ENCODE data around the gene PPM1D. TPM values are rescaled to one million over a fixed set of nuclear protein-coding genes. Genes with fewer than 3 reads are reported as not detected.

Gene PPM1D
- total RNA-seq, 1 donor: 15.5 TPM

DNA sequence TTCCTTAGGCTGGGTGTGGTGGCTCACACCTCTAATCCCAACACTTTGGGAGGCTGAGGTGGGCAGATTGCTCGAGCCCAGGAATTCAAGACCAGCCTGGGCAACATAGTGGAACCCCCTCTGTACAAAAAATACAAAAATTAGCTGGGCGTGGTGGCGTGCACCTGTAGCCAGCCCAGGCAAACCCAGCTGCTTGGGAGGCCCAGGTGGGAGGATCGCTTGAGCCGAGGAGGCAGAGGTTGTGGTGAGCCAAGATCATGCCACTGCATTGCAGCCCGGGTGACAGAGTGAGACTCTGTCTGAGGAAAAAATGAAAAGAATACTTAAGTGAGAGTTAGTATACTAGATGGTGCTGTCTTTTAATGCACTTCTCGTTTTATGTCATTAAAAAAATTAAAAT is 15.1 kb downstream of the PPM1D start:
- TF ChIP-seq, protein P1, sequence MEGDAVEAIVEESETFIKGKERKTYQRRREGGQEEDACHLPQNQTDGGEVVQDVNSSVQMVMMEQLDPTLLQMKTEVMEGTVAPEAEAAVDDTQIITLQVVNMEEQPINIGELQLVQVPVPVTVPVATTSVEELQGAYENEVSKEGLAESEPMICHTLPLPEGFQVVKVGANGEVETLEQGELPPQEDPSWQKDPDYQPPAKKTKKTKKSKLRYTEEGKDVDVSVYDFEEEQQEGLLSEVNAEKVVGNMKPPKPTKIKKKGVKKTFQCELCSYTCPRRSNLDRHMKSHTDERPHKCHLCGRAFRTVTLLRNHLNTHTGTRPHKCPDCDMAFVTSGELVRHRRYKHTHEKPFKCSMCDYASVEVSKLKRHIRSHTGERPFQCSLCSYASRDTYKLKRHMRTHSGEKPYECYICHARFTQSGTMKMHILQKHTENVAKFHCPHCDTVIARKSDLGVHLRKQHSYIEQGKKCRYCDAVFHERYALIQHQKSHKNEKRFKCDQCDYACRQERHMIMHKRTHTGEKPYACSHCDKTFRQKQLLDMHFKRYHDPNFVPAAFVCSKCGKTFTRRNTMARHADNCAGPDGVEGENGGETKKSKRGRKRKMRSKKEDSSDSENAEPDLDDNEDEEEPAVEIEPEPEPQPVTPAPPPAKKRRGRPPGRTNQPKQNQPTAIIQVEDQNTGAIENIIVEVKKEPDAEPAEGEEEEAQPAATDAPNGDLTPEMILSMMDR (IDR thresholded peaks at IDR 0.05; ENCODE audit: insufficient read depth, low read depth, low read length): no peak
- no peak for DNase-seq (ENCODE audit: low read depth)
- no peak overlapping the region for H3K4me3 ChIP-seq (ENCODE audit: low read depth, low read length)

GRCh38 chr17:60615840-60616239 is 15.8 kb downstream of the PPM1D start:
- H3K4me3 ChIP-seq (ENCODE audit: low read depth, low read length): no peak overlapping the region
- no peak for DNase-seq (ENCODE audit: low read depth)
- TF ChIP-seq, protein P1 (IDR thresholded peaks at IDR 0.05; ENCODE audit: insufficient read depth, low read depth, low read length): no peak

DNA sequence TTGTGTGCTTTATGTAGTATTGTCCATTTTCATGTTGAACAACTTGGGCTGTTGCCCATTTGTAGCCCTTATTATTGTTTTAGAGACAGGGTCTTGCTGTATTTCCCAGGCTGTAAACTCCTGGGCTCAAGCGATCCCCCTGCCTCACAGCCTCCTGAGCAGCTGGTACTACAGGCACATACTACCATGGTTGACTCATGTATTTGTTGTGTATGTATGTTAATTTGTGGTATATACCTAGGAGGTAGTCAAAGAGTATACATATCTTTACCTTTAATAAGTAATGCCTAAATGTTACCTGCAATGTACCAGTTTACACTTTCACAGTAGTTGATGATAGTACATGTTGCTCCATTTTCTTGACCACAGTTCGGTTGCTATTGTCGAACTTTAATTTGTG is 18.1 kb downstream of the PPM1D start:
- no peak for DNase-seq (ENCODE audit: low read depth)
- H3K4me3 ChIP-seq (ENCODE audit: low read depth, low read length): no peak overlapping the region
- TF ChIP-seq, protein P1 (IDR thresholded peaks at IDR 0.05; ENCODE audit: insufficient read depth, low read depth, low read length): no peak

GRCh38 chr17:60618854-60619526 is 19.0 kb downstream of the PPM1D start:
- H3K4me3 ChIP-seq (ENCODE audit: low read depth, low read length): no peak overlapping the region
- TF ChIP-seq, protein P1 (IDR thresholded peaks at IDR 0.05; ENCODE audit: insufficient read depth, low read depth, low read length): no peak
- DNase-seq (ENCODE audit: low read depth): no peak

GRCh38 chr17:60622961-60623360 is 23.0 kb downstream of the PPM1D start:
- TF ChIP-seq, protein P1 (IDR thresholded peaks at IDR 0.05; ENCODE audit: insufficient read depth, low read depth, low read length): no peak
- H3K4me3 ChIP-seq (ENCODE audit: low read depth, low read length): no peak overlapping the region
- no peak for DNase-seq (ENCODE audit: low read depth)

DNA sequence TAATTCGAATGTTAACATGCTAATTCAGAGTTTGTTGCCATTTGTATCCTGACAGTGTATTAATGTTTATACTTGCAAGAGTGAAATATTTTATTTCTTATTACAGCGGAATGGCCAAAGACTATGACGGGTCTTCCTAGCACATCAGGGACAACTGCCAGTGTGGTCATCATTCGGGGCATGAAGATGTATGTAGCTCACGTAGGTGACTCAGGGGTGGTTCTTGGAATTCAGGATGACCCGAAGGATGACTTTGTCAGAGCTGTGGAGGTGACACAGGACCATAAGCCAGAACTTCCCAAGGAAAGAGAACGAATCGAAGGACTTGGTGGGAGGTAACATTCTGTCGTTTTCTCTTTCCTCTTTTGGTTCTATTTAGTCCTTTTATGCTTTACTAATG is 23.4 kb downstream of the PPM1D start:
- TF ChIP-seq, protein P1 (IDR thresholded peaks at IDR 0.05; ENCODE audit: insufficient read depth, low read depth, low read length): no peak
- DNase-seq (ENCODE audit: low read depth): no peak
- H3K4me3 ChIP-seq (ENCODE audit: low read depth, low read length): no peak overlapping the region

GRCh38 chr17:60627124-60627523 is 27.1 kb downstream of the PPM1D start:
- TF ChIP-seq, protein P1 (IDR thresholded peaks at IDR 0.05; ENCODE audit: insufficient read depth, low read depth, low read length): no peak
- H3K4me3 ChIP-seq (ENCODE audit: low read depth, low read length): no peak overlapping the region
- no peak for DNase-seq (ENCODE audit: low read depth)

Data from fibroblast of villous mesenchyme (primary cell).